CD4-positive, alpha-beta T cell (primary cell): ENCODE results near the gene WDR72. TPM values are rescaled to one million over a fixed set of nuclear protein-coding genes. Genes with fewer than 3 reads are reported as not detected.

Experiments used
- ATAC-seq: fragments of 200-7000 bp; cut with Tn5 transposase; one replicate; pipeline ENCODE4 v1.10.0; 2022; ENCODE audit warnings: mild to moderate bottlenecking; ENCODE audit not compliant: poor library complexity
- CTCF ChIA-PET: fragments of 350-600 bp; sonication (Branson Sonifier 250); formaldehyde crosslinking; loops from one replicate; lab custom pipeline; 2021; ENCODE audit warnings: antibody characterized with exemption, inconsistent platforms; lab: Charles Lee
- POLR2A ChIA-PET: fragments of 350-600 bp; sonication (Branson Sonifier 250); formaldehyde crosslinking; loops from one replicate; lab custom pipeline; 2021; ENCODE audit warnings: antibody characterized with exemption, inconsistent platforms; lab: Charles Lee
- DNase-seq, 14 experiments: peaks; one replicate each; pipeline ENCODE4 v3.0.0-alpha.2; 2013 to 2020; ENCODE audit warnings: mixed read lengths in 2 of 14
- H3K27ac ChIP-seq, 2 donors: one replicate each; pipeline versions ENCODE4 v1.5.1 to v1.7.0; 2013; ENCODE audit warnings: low read length in 2 of 2, low read depth in 1 of 2, mild to moderate bottlenecking in 1 of 2
- H3K27me3 ChIP-seq, 2 experiments: 1 replicate in 1 of 2; 2 replicates in 1 of 2; pipeline versions ENCODE4 v1.6.1 to v1.7.0; 2013; ENCODE audit warnings: low read length in 2 of 2, control low read depth in 1 of 2, mild to moderate bottlenecking in 1 of 2, moderate library complexity in 1 of 2; ENCODE audit not compliant: insufficient read depth in 2 of 2, control insufficient read depth in 1 of 2
- H3K36me3 ChIP-seq: one replicate; pipeline ENCODE4 v1.6.1; 2013; ENCODE audit warnings: low read length, control low read depth; ENCODE audit not compliant: insufficient read depth
- H3K4me1 ChIP-seq: one replicate; pipeline ENCODE4 v1.6.1; 2013; ENCODE audit warnings: low read length, control low read depth; ENCODE audit not compliant: insufficient read depth
- H3K4me3 ChIP-seq: one replicate; pipeline ENCODE4 v1.5.1; 2013; ENCODE audit warnings: mild to moderate bottlenecking, low read length, moderate library complexity
- H3K9me3 ChIP-seq, 2 experiments: 1 replicate in 1 of 2; 2 replicates in 1 of 2; pipeline versions ENCODE4 v1.6.1 to v1.7.0; 2013; ENCODE audit warnings: low read length in 2 of 2, mild to moderate bottlenecking in 2 of 2, control low read depth in 1 of 2, moderate library complexity in 1 of 2; ENCODE audit not compliant: control insufficient read depth in 1 of 2, insufficient read depth in 1 of 2
- H3K27ac Mint-ChIP-seq: one replicate; pipeline ENCODE4 v1.8.0; 2020; ENCODE audit warnings: mixed read lengths
- H3K27me3 Mint-ChIP-seq: one replicate; pipeline ENCODE4 v1.8.0; 2021; ENCODE audit warnings: mixed read lengths
- H3K36me3 Mint-ChIP-seq: one replicate; pipeline ENCODE4 v1.8.0; 2021; ENCODE audit warnings: low read depth, mixed read lengths
- H3K4me1 Mint-ChIP-seq: one replicate; pipeline ENCODE4 v1.8.0; 2021; ENCODE audit warnings: low read depth, mixed read lengths
- H3K4me3 Mint-ChIP-seq: one replicate; pipeline ENCODE4 v1.8.0; 2020; ENCODE audit warnings: mild to moderate bottlenecking, mixed read lengths
- H3K9me3 Mint-ChIP-seq: one replicate; pipeline ENCODE4 v1.8.0; 2020; ENCODE audit warnings: mixed read lengths
- intact Hi-C, 2 experiments: fragments of 100-400 bp; cut with DNase I in 1 of 2; cut with micrococcal nuclease in 1 of 2; formaldehyde crosslinking; loops; one replicate each; pipeline versions ENCODE4 v1.15.1 to v1.9.0; 2023 to 2025; cut with DNase I, micrococcal nuclease
- total RNA-seq, 174 experiments: library from RNA in 2 of 174; stranded (reverse) in 2 of 174; gene quantifications; one replicate each; pipeline ENCODE4 v1.2.3 and lab custom pipeline; 2021 to 2026
- TF ChIP-seq, protein P1 (sequence below): fragments of 200-600 bp; IDR thresholded peaks from one replicate; pipeline ENCODE4 v1.8.0; 2022; ENCODE audit warnings: antibody characterized with exemption, mild to moderate bottlenecking

The WDR72 gene
- total RNA-seq, 2 experiments from 2014 or later: not detected

DNA sequence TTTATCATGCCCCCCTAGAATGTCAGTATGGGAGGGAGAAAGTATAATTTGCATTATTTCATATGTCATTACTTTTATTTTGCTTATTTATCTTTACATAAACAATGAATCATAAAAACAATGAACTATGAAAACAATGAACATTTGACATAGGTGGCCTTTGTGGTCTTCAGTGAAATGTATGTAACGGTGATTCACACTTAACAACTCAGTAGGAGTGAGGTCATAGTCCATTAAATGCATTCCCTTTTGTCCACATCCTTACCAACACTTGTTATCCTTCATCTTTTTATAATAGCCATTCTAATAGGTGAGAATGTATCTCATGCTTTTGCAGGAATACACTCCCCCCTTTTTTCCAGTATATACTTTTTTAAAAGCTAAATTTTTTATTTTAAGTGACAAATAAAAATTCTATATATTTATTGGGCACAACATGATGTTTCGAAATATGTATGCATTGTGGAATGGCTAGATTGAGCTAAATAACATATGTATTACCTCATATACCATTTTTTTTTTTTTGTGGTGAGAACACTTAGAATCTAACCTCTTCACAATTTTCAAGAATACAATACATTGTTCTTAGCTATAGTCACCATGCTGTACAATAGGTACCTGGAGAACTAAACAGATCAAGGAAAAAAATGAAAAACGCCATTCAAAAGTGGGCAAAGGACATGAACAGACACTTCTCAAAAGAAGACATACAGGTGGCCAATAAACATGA lies 189.5 kb downstream of the WDR72 start:
- H3K4me3 Mint-ChIP-seq: no peak overlapping the region
- ChIA-PET CTCF (no interaction called here), POLR2A (no interaction called here)
- H3K36me3 Mint-ChIP-seq: no peaks in the 10 kb centered on the region
- no peaks in the 10 kb centered on the region for H3K27me3 Mint-ChIP-seq
- H3K9me3 Mint-ChIP-seq: no peaks in the 10 kb centered on the region
- H3K4me1 Mint-ChIP-seq: no peaks in the 10 kb centered on the region
- DNase-seq: no peak
- ATAC-seq: no peak
- TF ChIP-seq, protein P1, sequence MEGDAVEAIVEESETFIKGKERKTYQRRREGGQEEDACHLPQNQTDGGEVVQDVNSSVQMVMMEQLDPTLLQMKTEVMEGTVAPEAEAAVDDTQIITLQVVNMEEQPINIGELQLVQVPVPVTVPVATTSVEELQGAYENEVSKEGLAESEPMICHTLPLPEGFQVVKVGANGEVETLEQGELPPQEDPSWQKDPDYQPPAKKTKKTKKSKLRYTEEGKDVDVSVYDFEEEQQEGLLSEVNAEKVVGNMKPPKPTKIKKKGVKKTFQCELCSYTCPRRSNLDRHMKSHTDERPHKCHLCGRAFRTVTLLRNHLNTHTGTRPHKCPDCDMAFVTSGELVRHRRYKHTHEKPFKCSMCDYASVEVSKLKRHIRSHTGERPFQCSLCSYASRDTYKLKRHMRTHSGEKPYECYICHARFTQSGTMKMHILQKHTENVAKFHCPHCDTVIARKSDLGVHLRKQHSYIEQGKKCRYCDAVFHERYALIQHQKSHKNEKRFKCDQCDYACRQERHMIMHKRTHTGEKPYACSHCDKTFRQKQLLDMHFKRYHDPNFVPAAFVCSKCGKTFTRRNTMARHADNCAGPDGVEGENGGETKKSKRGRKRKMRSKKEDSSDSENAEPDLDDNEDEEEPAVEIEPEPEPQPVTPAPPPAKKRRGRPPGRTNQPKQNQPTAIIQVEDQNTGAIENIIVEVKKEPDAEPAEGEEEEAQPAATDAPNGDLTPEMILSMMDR: no peak
- Histone ChIP-seq H3K4me3 (no peak overlapping the region), H3K9me3 (peaks cover 0 to 3% of the 10 kb centered on the region in 2 experiments), H3K27me3 (no peaks in the 10 kb centered on the region), H3K27ac (no peak overlapping the region), H3K36me3 (no peaks in the 10 kb centered on the region), H3K4me1 (no peaks in the 10 kb centered on the region)
- H3K27ac Mint-ChIP-seq: no peak overlapping the region
- intact Hi-C loops: no loop called here

DNA sequence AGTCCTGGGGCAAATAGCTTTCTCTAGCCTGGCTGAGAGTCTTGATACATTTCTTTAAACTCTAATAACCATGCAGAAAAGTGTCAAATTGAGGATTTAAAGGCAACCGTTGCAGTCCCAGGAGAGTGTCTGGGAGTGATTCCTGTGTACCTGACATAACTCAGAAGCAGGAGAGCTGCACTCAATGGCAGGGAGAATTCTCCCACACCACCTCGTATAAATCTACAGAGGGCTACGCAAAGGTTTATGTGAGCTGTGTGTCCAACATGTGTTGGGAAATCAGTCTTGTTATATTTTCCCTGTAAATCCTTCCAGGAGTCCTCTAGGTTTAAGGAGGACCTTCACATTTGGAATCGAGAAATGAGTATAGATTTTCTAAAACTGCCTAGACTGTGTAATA lies 192.6 kb downstream of the WDR72 start:
- Mint-ChIP-seq H3K4me1 (no peaks in the 10 kb centered on the region), H3K27me3 (no peaks in the 10 kb centered on the region), H3K4me3 (no peak overlapping the region), H3K27ac (no peak overlapping the region), H3K36me3 (no peaks in the 10 kb centered on the region), H3K9me3 (no peaks in the 10 kb centered on the region)
- Histone ChIP-seq H3K36me3 (no peaks in the 10 kb centered on the region), H3K4me1 (no peaks in the 10 kb centered on the region), H3K4me3 (no peak overlapping the region), H3K27me3 (no peaks in the 10 kb centered on the region), H3K27ac (no peak overlapping the region), H3K9me3 (no peaks in the 10 kb centered on the region)
- ChIA-PET POLR2A (no interaction called here), CTCF (no interaction called here)
- TF ChIP-seq, protein P1: no peak
- intact Hi-C loops: no loop called here
- DNase-seq (no peak), ATAC-seq (no peak)

DNA sequence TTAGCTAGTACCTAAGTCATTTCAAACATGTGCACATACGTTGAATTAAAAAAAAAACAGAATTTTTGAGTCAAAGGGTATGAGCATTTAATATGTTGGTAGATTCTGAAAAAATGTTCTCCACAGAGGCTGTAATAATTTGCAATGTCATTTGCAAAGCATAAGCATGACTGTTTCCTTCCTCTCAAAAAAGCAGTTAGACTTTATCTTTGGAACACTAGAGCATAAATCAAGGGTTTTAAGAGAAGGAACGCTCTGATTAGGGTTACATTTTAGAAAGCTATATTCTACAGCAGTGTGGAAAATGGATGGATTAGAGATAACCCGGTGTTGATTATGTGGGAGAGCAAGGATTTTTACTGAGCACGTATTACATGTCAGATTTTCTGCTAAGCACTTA lies 193.7 kb downstream of the WDR72 start:
- no peak for DNase-seq
- no peak for ATAC-seq
- intact Hi-C loops: no loop called here
- H3K36me3 Mint-ChIP-seq: no peaks in the 10 kb centered on the region
- no peaks in the 10 kb centered on the region for H3K4me1 Mint-ChIP-seq
- ChIA-PET CTCF (no interaction called here), POLR2A (no interaction called here)
- H3K4me3 Mint-ChIP-seq: no peak overlapping the region
- no peak overlapping the region for H3K27ac Mint-ChIP-seq
- TF ChIP-seq, protein P1: no peak
- Histone ChIP-seq H3K36me3 (no peaks in the 10 kb centered on the region), H3K4me3 (no peak overlapping the region), H3K9me3 (no peaks in the 10 kb centered on the region), H3K27ac (no peak overlapping the region), H3K27me3 (no peaks in the 10 kb centered on the region), H3K4me1 (no peaks in the 10 kb centered on the region)
- H3K9me3 Mint-ChIP-seq: no peaks in the 10 kb centered on the region
- H3K27me3 Mint-ChIP-seq: no peaks in the 10 kb centered on the region
